ENCODE measurements around the gene GABRE. TPM values are rescaled to one million over a fixed set of nuclear protein-coding genes. Genes with fewer than 3 reads are reported as not detected.
"Not testable (repeated sequence)": the region's sequence is repeated elsewhere in the genome, so short reads cannot be mapped to it uniquely, and the experiment has no call there.

GABRE gene
- total RNA-seq, 2 experiments from 2014 or later = not detected

GRCh38 chrX:151958101-151958500 lies 16.4 kb downstream of the GABRE start:
- POLR2A ChIA-PET = no interaction called here
- no peak for ATAC-seq
- Mint-ChIP-seq H3K36me3 (ENCODE audit: low read depth) (no peaks in the 10 kb centered on the region), H3K27ac (no peak overlapping the region), H3K27me3 (ENCODE audit: low read depth) (no peaks in the 10 kb centered on the region), H3K4me1 (ENCODE audit: low read depth) (no peaks in the 10 kb centered on the region), H3K9me3 (ENCODE audit: insufficient read depth) (no peaks in the 10 kb centered on the region), H3K4me3 (no peak overlapping the region)
- CTCF ChIA-PET = no interaction called here
- no peak for DNase-seq

GRCh38 chrX:151954730-151955129 lies 19.7 kb downstream of the GABRE start:
- no peaks in the 10 kb centered on the region for H3K36me3 Mint-ChIP-seq (ENCODE audit: low read depth)
- POLR2A ChIA-PET = no interaction called here
- H3K27ac Mint-ChIP-seq = no peak overlapping the region
- CTCF ChIA-PET = no interaction called here
- no peak overlapping the region for H3K4me3 Mint-ChIP-seq
- no peaks in the 10 kb centered on the region for H3K27me3 Mint-ChIP-seq (ENCODE audit: low read depth)
- no peaks in the 10 kb centered on the region for H3K9me3 Mint-ChIP-seq (ENCODE audit: insufficient read depth)
- ATAC-seq (no peak), DNase-seq (no peak)
- no peaks in the 10 kb centered on the region for H3K4me1 Mint-ChIP-seq (ENCODE audit: low read depth)

GRCh38 chrX:151938172-151938571 lies 36.3 kb downstream of the GABRE start:
- no peak for DNase-seq
- H3K27ac Mint-ChIP-seq = no peak overlapping the region

GRCh38 chrX:151935358-151935757 lies 39.1 kb downstream of the GABRE start:
- Mint-ChIP-seq H3K36me3 (ENCODE audit: low read depth) (no peaks in the 10 kb centered on the region), H3K27ac (no peak overlapping the region), H3K4me3 (no peak overlapping the region), H3K27me3 (ENCODE audit: low read depth) (no peaks in the 10 kb centered on the region), H3K4me1 (ENCODE audit: low read depth) (no peaks in the 10 kb centered on the region), H3K9me3 (ENCODE audit: insufficient read depth) (no peaks in the 10 kb centered on the region)
- no peak for ATAC-seq
- POLR2A ChIA-PET = no interaction called here
- CTCF ChIA-PET = no interaction called here
- no peak for DNase-seq

More at GRCh38 chrX:151938172-151938571, 36.3 kb downstream of the GABRE start:
- Mint-ChIP-seq H3K36me3 (ENCODE audit: low read depth) (no peaks in the 10 kb centered on the region), H3K4me1 (ENCODE audit: low read depth) (no peaks in the 10 kb centered on the region), H3K9me3 (ENCODE audit: insufficient read depth) (no peaks in the 10 kb centered on the region), H3K27me3 (ENCODE audit: low read depth) (no peaks in the 10 kb centered on the region), H3K4me3 (no peak overlapping the region)
- ChIA-PET CTCF (no interaction called here), POLR2A (no interaction called here)
- ATAC-seq = no peak

GRCh38 chrX:151929126-151929525 lies 45.4 kb downstream of the GABRE start:
- no peak for DNase-seq
- CTCF ChIA-PET = no interaction called here
- no peaks in the 10 kb centered on the region for H3K4me1 Mint-ChIP-seq (ENCODE audit: low read depth)
- no peak for ATAC-seq
- POLR2A ChIA-PET = no interaction called here
- H3K36me3 Mint-ChIP-seq (ENCODE audit: low read depth) = no peaks in the 10 kb centered on the region
- H3K27ac Mint-ChIP-seq = no peak overlapping the region
- H3K9me3 Mint-ChIP-seq (ENCODE audit: insufficient read depth) = no peaks in the 10 kb centered on the region
- H3K27me3 Mint-ChIP-seq (ENCODE audit: low read depth) = no peaks in the 10 kb centered on the region
- no peak overlapping the region for H3K4me3 Mint-ChIP-seq

- Mint-ChIP-seq H3K27me3 (ENCODE audit: low read depth) (no peaks in the 10 kb centered on the region), H3K27ac (no peak overlapping the region), H3K9me3 (ENCODE audit: insufficient read depth) (no peaks in the 10 kb centered on the region), H3K4me1 (ENCODE audit: low read depth) (no peaks in the 10 kb centered on the region), H3K36me3 (ENCODE audit: low read depth) (no peaks in the 10 kb centered on the region), H3K4me3 (no peak overlapping the region)
- no peak for ATAC-seq
- ChIA-PET POLR2A (no interaction called here), CTCF (no interaction called here)
- DNase-seq = no peak
Observed at GRCh38 chrX:151923648-151924047, 50.8 kb downstream of the GABRE start.

- H3K9me3 Mint-ChIP-seq (ENCODE audit: insufficient read depth) = no peaks in the 10 kb centered on the region
- no peak overlapping the region for H3K4me3 Mint-ChIP-seq
- no peaks in the 10 kb centered on the region for H3K36me3 Mint-ChIP-seq (ENCODE audit: low read depth)
- ChIA-PET CTCF (no interaction called here), POLR2A (no interaction called here)
- no peaks in the 10 kb centered on the region for H3K27me3 Mint-ChIP-seq (ENCODE audit: low read depth)
- H3K27ac Mint-ChIP-seq = no peak overlapping the region
- DNase-seq (no peak), ATAC-seq (no peak)
- no peaks in the 10 kb centered on the region for H3K4me1 Mint-ChIP-seq (ENCODE audit: low read depth)
Observed at GRCh38 chrX:151922692-151923091, 51.8 kb downstream of the GABRE start.

GRCh38 chrX:151921866-151922265 lies 52.6 kb downstream of the GABRE start:
- Mint-ChIP-seq H3K27ac (no peak overlapping the region), H3K27me3 (ENCODE audit: low read depth) (no peaks in the 10 kb centered on the region), H3K36me3 (ENCODE audit: low read depth) (no peaks in the 10 kb centered on the region), H3K4me1 (ENCODE audit: low read depth) (no peaks in the 10 kb centered on the region), H3K4me3 (no peak overlapping the region), H3K9me3 (ENCODE audit: insufficient read depth) (no peaks in the 10 kb centered on the region)
- ChIA-PET CTCF (no interaction called here), POLR2A (no interaction called here)
- no peak for DNase-seq
- no peak for ATAC-seq

GRCh38 chrX:151921292-151921691 lies 53.2 kb downstream of the GABRE start:
- H3K4me3 Mint-ChIP-seq = no peak overlapping the region
- POLR2A ChIA-PET = no interaction called here
- ATAC-seq = no peak
- H3K9me3 Mint-ChIP-seq (ENCODE audit: insufficient read depth) = no peaks in the 10 kb centered on the region
- H3K27ac Mint-ChIP-seq = no peak overlapping the region
- CTCF ChIA-PET = no interaction called here
- H3K27me3 Mint-ChIP-seq (ENCODE audit: low read depth) = no peaks in the 10 kb centered on the region
- H3K4me1 Mint-ChIP-seq (ENCODE audit: low read depth) = no peaks in the 10 kb centered on the region
- no peak for DNase-seq
- no peaks in the 10 kb centered on the region for H3K36me3 Mint-ChIP-seq (ENCODE audit: low read depth)

GRCh38 chrX:151920530-151920929 lies 53.9 kb downstream of the GABRE start:
- Mint-ChIP-seq H3K9me3 (ENCODE audit: insufficient read depth) (no peaks in the 10 kb centered on the region), H3K4me3 (no peak overlapping the region), H3K27ac (no peak overlapping the region), H3K27me3 (ENCODE audit: low read depth) (no peaks in the 10 kb centered on the region), H3K4me1 (ENCODE audit: low read depth) (no peaks in the 10 kb centered on the region), H3K36me3 (ENCODE audit: low read depth) (no peaks in the 10 kb centered on the region)
- POLR2A ChIA-PET = no interaction called here
- DNase-seq (no peak), ATAC-seq (no peak)
- CTCF ChIA-PET = no interaction called here

- no peak overlapping the region for H3K27ac Mint-ChIP-seq
- H3K36me3 Mint-ChIP-seq (ENCODE audit: low read depth) = no peaks in the 10 kb centered on the region
- no peaks in the 10 kb centered on the region for H3K4me1 Mint-ChIP-seq (ENCODE audit: low read depth)
- no peaks in the 10 kb centered on the region for H3K27me3 Mint-ChIP-seq (ENCODE audit: low read depth)
- CTCF ChIA-PET = no interaction called here
- POLR2A ChIA-PET = no interaction called here
- H3K9me3 Mint-ChIP-seq (ENCODE audit: insufficient read depth) = no peaks in the 10 kb centered on the region
- ATAC-seq (no peak), DNase-seq (no peak)
- no peak overlapping the region for H3K4me3 Mint-ChIP-seq
Observed at GRCh38 chrX:151920101-151920500, 54.4 kb downstream of the GABRE start.

- POLR2A ChIA-PET = no interaction called here
- H3K4me3 Mint-ChIP-seq = no peak overlapping the region
Observed at GRCh38 chrX:151919610-151920009, 54.9 kb downstream of the GABRE start.

GRCh38 chrX:151918736-151919135 lies 55.7 kb downstream of the GABRE start:
- H3K9me3 Mint-ChIP-seq (ENCODE audit: insufficient read depth); H3K27ac Mint-ChIP-seq; H3K27me3 Mint-ChIP-seq (ENCODE audit: low read depth); DNase-seq; H3K36me3 Mint-ChIP-seq (ENCODE audit: low read depth); H3K4me1 Mint-ChIP-seq (ENCODE audit: low read depth); H3K4me3 Mint-ChIP-seq; ATAC-seq; CTCF ChIA-PET; POLR2A ChIA-PET: not testable (repeated sequence)

More at GRCh38 chrX:151919610-151920009, 54.9 kb downstream of the GABRE start:
- Mint-ChIP-seq H3K36me3 (ENCODE audit: low read depth) (no peaks in the 10 kb centered on the region), H3K27ac (no peak overlapping the region), H3K27me3 (ENCODE audit: low read depth) (no peaks in the 10 kb centered on the region), H3K9me3 (ENCODE audit: insufficient read depth) (no peaks in the 10 kb centered on the region), H3K4me1 (ENCODE audit: low read depth) (no peaks in the 10 kb centered on the region)
- CTCF ChIA-PET = no interaction called here
- DNase-seq (no peak), ATAC-seq (no peak)

All from activated CD8-positive, alpha-beta T cell treated with anti-CD3 and anti-CD28 coated beads, Interleukin-2, amount 10 ng/mL, durations not matched to agents 7 days and 5 days (primary cell).